Measurements from ENCODE around the gene RETREG1.
A peak's percentile ranks its signal among the peaks of the same experiment; 100 is the strongest.
"Not testable (repeated sequence)": the region's sequence is repeated elsewhere in the genome, so short reads cannot be mapped to it uniquely, and the experiment has no call there.

The RETREG1 gene

DNA sequence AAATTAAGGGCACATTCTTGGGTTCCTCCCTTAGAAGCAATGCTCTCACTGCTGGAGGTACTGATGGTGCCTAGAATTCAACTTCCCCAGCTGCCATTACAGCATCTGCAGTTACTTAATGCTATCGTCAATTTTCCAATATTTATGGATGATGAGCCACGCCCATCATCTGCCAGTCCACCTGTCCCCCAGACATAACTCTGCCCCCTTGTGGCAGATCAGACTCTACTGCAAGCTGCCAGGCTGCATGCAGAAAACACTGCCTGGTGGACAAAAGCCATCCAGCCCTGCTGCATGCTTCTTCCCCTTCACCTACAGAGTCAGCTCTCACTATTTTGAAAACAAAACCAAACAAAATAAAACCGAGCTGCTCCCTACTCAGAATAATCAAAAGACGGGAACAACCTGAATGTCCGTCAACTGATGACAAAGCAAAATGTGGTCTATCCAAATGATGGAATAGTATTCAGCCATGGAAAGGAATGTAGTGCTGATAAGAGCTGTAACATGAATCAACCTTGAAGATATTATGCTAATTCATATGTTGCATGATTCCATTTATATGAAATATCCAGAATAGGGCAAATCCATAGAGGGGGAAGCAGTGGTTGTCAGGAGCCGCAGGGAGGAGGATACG, 66.4 kb downstream of the RETREG1 start:
- peak; percentile 15 for DNase-seq

DNA sequence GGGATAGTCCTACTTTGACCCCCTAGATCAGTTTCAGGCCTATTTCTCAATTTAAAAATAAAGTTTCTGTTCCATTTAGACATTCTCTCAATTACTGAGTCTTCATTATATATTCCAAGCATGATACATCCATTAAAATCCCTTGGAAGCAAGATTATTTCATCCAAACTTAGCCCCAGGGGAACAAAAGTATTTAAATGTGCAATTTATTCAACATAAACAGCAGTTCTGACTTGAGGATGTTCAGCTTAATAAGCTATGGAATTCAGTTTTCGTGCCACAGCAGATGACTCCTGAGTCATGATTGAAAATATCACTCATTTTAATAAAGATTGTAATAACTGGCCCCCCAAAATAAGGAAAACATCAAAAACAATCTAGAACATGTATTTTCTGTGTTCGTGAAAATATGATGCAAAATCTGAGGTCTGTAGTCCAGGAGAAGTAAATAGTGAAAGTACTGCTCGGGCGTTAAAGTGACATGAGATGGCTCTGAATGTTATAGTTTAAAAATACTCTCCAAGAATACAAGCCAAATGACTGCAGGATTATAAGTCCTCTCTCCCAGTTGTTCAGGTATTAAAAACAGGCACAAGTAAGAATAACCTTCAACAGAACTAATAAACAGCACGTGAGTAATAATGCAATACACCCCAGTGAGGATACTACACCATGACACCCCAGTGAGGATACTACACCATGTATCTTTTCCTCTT, 67.1 kb downstream of the RETREG1 start:
- no peak for DNase-seq

DNA sequence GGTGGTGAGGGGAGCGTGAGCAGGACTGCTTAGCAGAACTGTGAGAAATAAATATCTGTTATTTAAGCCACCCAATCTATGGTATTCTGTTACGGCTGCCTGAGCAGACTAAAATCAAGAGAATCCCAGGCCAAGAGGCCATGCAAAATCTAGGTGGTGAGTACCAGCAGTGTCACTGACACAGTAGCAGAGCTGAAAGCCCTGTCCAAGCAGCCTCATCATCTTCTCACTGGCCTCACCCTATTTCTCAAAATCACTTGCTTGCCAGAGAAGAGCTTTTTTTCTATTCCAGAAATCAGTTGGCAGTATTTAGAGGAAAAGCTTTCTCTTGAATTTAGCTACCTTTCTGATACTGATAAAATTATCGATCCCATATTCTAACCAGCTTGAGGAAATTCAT, 68.0 kb downstream of the RETREG1 start:
- DNase-seq, result no peak

DNA sequence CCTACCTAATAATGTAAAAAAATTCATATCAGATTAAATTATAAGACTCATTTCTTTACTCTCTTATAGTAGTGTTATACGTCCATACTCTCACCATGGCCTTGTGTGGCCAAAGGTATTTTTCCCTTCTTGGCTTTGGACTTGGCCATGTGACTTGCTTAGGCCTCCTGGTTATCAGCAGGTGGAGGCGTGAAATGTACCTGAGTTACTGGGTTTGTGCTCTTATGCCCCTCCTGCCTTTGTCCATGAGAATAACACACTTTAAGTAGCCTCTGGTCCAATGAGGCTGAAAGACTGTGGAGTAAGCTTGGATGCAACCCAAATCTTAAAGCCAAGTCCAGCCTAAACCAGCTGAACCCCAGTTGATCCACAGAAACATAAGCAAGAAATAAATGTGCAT, 68.7 kb downstream of the RETREG1 start:
- DNase-seq, result no peak

DNA sequence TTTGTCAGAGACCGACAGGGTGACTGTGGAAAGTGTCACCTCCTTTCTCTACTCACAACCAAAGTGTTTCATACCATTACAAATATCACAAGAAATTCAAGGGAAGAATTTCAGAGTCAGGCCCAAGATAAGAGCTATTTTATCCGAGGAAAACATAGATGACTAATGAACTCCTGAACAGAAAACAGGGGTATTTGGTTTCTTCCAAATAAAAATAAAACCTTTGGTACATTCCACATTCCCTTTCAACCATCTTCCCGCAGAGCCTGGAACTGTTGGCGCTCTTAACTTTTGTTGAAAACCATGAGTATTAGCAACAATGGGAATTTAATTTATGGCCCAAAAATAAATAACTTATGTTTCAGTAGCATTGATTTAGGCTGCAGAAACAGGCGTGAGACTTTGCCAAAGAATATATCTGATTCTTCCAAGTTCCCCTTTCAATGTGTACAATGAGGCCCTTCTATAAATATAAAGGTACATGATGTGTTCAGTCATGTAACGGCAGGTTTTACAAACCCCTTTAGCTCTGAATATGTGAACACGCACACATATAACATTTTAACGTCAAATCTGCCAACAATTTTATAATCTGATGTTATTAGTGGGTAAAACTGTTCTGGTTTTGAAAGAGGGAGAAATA, 69.5 kb downstream of the RETREG1 start:
- no peak for DNase-seq

DNA sequence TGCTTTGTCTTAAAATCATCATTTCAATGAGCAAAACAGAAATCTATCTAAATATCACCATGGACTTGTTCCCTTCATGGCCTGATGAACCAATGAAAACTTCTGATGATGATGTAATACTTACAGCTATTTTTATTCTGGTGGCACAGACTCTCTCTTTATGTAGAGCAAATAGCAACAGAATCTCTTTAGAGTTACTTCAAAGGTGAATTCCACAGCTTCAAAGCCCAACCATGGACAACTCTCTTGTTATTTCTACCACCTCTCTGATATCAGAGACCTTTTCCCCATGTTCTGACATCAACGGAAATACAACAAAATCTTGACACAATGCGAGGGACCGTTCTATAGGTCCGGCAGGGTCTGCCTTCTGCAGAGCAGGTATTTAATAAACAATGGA, 70.1 kb downstream of the RETREG1 start:
- DNase-seq, result no peak

DNA sequence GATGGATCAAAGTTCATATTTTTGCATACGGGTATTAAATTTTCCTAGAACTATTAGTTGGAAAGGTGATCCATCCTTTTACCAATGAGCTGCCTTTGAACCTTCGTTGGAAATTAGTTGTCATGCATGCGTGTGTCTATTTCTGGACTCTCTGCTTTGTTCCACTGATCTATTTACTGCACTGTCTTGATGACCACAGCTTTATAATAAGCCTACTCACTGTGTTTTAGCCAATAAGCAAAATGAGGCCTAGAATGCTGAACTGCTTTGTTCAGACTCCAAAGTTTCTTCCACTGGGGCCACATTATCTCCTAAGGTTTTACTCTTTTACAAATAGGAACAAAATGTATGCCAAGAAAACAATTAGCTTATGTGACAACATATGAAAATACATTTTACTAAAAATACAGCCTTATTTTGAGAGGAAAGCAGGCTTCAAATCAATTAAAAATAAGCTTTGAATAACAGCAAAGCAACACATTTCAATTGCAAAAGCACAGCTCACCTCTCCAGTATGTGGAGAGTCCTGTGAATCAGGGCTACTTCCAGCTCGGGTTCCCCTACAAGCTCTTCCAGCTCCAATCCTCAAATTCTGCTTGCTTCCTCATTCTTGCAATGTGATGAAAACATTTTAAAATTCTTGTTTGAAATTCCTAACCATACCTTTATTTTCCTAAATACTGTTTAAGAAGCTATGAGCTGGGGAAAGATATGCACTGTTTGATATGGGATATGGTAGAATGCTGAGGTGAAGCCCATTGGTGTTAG, 72.0 kb downstream of the RETREG1 start:
- no peak for DNase-seq

DNA sequence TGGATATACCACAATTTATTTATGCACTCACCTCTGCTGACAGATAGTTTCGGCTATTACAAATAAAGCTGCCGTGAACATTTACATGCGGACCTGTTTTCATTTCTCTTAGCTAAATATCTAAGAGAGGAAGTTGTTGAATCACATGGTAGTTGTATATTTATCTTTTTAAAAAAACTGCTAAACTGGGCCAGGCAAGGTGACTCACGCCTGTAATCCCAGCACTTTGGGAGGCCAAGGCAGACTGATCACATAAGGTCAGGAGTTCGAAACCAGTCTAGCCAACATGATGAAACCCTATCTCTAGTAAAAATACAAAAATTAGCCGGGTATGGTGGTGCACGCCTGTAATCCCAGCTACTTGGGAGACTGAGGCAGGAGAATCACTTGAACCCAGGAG, 73.6 kb downstream of the RETREG1 start:
- DNase-seq, result not testable (repeated sequence)

DNA sequence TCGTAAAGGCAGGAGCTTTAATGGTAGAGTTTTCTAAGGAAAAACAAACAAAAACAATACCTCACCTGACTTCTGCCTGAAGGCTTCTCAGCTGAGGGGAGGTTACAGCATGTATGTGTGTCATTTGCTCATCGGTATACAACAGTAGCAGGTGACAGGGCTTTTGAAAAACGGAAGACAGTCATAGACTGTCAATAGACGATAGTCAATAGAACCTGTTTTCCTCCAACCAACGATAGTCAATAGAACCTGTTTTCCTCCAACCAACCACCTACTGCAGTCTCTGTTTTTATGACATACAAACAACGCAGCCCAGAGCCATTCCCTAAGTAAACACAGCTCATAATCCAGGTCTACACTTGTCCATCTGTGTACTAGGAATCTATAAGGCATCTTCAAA, 74.6 kb downstream of the RETREG1 start:
- peak; percentile 11 for DNase-seq

DNA sequence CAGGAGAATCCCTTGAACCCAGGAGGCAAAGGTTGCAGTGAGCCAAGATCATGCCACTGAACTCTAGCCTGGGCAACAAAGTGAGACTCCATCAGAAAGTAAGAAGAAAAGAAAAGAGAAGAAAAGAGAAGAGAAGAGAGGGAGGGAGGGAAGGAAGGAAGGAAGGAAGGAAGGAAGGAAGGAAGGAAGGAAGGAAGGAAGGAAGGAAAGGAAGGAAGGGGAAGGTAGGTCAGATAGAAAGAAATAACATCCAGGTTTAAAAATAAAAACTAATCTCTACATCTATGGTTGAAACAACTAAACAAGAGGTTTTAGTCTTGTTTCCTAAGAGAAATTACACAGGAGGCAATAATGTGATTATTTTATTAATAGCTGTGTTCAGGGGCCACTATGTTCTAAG, 75.2 kb downstream of the RETREG1 start:
- not testable (repeated sequence) for DNase-seq

DNA sequence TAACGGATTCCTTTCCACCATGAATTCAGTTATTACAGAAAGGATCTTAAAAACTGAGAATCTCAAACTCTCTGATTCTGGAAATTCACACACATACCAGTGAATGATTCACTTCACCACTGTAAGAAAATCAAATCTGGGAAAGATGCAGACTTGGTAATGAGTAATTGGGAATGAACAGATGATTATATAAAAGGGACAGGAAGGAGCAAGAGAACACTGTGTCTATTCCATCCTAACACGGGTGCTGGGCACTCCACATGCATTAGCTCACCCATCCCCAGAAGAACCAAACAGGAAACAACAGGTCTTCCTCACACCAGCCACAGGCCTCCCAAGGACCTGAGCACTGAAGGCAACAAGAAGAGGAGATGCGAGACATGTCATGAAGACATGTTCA, 76.4 kb downstream of the RETREG1 start:
- DNase-seq, result no peak

DNA sequence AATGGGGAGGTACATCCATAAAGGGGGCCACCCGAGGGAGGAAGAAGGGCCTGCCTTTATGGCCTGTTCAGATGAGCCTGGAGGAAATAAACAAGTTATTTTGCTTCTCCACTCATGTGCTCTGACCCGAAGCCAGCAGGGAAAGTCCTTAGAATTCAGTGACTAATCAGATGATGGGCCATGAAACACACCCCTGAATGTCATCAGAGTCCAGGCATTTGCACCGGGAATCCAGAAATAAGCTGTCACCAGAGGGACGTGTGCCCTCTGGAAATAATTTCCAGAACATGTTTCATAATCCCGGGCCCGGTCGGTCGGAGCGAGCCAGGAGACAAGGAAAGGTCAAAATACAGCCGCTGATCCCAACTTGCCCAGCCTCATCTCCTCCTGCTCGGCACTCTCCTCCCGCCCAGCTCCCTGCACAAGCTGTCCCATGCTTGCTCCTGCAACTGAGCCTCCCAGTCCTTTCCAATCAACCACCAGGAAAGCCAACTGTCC, 77.6 kb downstream of the RETREG1 start:
- DNase-seq, result no peak

DNA sequence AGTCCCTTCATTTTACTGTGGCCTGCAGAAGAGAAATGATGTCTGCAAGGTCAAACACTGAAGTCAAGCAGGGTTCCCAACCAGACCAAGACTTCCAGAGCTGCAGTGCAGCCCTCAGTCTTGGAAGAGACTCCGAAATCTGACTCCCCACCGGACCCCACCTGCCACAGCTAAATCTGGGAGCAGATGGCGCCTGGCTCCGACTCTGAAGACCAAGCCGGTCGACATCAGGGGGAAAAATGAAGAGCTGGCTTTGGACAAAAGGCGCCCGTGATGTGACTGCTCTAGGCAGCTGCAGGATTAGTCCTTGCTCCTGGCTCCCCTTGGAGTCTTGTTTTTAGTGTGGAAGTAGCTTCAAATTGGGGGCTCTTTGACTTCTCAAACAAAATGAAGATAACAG, 78.8 kb downstream of the RETREG1 start:
- no peak for DNase-seq

DNA sequence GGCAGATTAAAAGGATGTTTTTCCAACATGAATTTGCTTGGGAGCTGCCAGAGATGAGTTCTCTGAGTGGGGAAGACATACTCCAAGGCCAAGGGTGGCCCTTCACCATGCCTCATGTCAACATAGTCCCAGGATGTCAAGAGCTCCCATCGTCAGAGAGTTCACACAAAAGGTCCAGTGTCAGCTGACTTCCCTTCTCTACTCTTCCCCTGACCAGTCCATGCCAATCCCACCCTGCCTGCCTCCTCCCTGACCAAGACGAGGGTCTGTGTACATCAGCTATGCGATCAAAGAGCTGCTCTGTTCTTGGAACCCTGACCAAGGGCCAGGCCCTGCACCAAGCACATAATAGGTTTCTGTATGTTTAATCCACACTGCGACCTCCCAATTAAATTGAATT, 80.0 kb downstream of the RETREG1 start:
- DNase-seq, result no peak

DNA sequence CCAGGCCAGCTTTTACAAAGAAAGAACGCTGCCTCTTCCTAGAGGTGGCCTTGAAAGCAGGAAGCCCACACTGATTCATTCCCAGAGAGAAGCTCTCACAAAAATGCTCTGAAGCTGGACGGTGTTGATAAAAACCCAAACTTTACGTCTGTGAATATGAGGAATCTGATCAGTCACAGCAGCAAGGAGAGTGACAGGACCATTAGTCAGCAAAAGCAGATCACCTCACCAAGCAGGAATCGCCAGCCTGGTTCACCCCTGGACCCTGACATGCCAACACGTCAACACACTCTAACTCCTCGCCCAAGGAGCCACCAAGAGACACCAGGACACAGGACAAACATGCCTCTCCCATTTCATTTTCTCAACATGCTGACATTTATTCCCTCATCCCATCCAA, 80.6 kb downstream of the RETREG1 start:
- no peak for DNase-seq

DNA sequence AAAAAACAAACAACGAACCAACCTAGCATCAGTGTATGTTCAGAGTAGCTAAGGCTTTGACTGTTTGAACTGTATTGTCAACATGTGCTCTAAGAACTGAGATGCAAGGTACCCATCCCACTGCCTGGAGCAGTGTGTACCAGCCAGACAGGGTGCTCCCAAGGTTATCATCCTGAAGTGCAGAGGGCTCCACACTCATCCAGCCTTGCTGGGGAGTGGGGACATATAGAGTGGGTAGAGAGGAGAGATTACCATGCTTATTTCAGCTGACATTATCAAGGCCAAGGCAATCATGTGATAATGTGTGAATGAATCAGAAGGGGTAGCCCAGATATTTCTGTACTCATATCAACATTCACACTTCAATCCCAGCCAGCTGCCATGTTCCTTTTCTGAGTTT, 82.5 kb downstream of the RETREG1 start:
- no peak for DNase-seq

DNA sequence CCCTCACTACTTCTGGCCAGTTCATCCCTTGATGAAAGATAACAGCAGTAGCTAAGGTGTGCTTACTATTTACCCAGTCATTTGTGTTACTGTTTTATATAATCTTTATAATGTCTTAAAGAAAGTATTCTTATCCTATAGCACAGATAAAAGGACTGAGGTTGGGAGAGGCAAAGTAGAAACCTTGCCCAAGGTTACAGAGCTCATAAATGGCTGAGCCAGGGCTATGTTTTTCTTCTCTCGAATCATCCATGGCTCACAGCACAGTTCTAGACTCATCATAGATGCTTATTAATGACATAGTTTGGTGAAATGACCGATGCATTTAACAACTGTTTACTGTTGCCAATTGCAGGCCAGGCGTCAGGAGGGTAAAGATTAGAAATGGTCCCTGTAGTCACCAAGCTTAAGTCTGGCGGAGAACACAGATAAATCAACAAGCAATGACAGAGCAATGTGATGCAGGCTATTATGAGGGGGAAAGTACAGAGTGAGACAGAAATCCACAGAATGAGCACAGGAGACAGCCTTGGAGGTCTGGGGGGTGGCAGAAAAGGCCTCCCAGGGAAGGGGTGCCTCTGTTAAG, 85.6 kb downstream of the RETREG1 start:
- no peak for DNase-seq

DNA sequence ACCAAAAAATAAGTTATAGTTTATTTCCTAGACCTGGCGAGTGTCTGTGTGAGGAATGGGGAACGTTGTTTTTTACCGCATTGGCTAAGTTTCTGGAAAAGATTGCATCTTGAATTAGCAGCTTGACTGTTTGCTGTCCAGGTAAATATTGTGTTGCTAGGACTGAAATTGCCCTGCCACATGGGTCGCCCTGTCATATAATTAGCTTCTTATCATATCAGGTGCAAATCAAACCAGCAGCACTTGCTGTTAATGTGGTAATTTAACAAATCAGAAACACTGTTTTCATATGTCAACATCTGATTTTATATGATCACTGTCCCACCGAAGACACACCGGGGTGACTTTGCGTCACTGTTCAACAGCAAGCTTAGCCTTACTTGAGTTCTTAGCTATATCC, 87.5 kb downstream of the RETREG1 start:
- no peak for DNase-seq

DNA sequence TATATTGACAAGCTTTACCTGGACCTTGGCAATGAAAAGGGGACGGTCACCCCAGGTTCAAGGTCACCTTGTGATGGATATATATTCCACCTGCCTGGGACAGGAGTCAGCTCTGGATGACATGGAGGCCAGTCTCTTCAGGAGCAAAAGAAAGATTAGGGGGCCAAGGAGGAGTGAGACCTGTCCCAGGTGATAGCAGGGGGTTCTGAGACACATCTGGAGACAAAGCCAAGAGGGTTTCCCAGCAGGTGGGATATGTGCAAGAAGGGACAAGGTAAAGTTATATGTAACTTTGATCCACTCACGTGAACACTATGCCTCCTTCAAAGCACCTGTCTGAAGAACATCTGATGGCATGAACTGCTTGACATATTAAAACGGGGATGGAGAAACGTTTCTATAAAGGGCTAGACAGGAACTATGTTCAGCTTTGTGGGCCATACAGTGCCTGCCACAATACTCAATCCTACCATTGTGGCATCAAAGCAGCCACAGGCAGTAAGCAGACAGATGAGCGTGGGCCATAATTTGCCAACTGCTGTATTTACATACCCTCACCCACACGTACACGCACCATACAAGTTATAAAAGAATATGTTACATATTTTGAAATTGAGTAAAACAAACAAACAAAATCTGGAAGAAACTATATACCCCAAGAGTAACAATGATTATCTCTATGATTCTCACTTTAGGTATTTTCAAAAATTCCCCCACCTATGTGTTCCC, 88.3 kb downstream of the RETREG1 start:
- DNase-seq, result no peak

DNA sequence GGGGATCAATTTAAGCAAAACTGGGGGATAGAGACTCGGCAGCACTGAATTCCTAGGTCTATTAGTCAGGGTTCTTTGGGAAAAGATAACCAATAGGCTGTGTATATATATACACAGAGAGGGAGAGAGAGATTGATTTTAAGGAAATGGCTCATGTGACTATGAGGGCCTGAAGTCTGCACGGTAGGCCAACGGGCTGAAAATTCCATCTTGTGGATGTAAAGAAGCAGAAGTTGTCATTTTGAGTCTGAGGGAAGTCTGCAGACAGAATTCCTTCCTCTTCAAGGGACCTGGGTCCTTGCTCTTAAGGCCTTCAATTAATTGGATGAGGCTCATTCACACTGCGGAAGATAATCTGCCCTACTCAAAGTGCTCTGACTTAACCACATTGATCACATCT, 91.1 kb downstream of the RETREG1 start:
- no peak for DNase-seq

DNA sequence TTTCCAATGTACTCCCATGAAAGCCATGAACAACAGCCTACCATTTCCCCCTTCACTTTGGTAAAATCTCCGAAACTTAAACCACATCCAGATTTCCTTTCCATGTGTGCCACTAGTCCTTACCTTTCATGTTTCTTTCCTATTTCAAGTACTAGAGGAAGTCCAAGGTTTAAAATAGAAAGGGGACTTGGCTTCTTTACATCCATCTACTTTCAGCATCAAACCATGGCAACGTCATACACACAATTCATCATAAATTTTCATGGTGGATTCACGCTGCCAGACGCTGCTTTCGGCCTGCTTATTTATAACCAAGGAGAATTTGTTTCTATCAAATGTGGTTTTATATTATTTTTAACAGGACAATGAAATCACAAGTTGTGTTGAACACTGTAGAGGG, 92.5 kb downstream of the RETREG1 start:
- DNase-seq, result no peak

All from NCI-H510A (cell line).